ENCODE results near the gene GANC.
A peak's percentile ranks its signal among the peaks of the same experiment; 100 is the strongest.
"Not testable (repeated sequence)": the region's sequence is repeated elsewhere in the genome, so short reads cannot be mapped to it uniquely, and the experiment has no call there.

Gene GANC, protein sequence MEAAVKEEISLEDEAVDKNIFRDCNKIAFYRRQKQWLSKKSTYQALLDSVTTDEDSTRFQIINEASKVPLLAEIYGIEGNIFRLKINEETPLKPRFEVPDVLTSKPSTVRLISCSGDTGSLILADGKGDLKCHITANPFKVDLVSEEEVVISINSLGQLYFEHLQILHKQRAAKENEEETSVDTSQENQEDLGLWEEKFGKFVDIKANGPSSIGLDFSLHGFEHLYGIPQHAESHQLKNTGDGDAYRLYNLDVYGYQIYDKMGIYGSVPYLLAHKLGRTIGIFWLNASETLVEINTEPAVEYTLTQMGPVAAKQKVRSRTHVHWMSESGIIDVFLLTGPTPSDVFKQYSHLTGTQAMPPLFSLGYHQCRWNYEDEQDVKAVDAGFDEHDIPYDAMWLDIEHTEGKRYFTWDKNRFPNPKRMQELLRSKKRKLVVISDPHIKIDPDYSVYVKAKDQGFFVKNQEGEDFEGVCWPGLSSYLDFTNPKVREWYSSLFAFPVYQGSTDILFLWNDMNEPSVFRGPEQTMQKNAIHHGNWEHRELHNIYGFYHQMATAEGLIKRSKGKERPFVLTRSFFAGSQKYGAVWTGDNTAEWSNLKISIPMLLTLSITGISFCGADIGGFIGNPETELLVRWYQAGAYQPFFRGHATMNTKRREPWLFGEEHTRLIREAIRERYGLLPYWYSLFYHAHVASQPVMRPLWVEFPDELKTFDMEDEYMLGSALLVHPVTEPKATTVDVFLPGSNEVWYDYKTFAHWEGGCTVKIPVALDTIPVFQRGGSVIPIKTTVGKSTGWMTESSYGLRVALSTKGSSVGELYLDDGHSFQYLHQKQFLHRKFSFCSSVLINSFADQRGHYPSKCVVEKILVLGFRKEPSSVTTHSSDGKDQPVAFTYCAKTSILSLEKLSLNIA (N-terminal part only)

GRCh38 chr15:42272939-42273899, at the start of gene GANC, which contains the start of gene TMEM87A:
GANC (plus strand) TSS chr15:42273201; CDS start chr15:42274482, 1,281 bp downstream.
TMEM87A (minus strand) TSS chr15:42273433; CDS start chr15:42273398, 35 bp downstream.
- Histone ChIP-seq H3K27ac (peak within 1 kb of the TSS; percentile 96), H3K4me3 (ENCODE audit: low read depth, low read length) (peak within 1 kb of the TSS; percentile 64), H3K36me3 (peaks cover 11% of the 10 kb centered on the region), H3K27me3 (ENCODE audit: insufficient read depth, low read depth, severe bottlenecking) (no peaks in the 10 kb centered on the region), H3K9me3 (ENCODE audit: severe bottlenecking) (no peaks in the 10 kb centered on the region)
- DNase-seq, result peak; percentile 98
- TF ChIP-seq, protein P1, sequence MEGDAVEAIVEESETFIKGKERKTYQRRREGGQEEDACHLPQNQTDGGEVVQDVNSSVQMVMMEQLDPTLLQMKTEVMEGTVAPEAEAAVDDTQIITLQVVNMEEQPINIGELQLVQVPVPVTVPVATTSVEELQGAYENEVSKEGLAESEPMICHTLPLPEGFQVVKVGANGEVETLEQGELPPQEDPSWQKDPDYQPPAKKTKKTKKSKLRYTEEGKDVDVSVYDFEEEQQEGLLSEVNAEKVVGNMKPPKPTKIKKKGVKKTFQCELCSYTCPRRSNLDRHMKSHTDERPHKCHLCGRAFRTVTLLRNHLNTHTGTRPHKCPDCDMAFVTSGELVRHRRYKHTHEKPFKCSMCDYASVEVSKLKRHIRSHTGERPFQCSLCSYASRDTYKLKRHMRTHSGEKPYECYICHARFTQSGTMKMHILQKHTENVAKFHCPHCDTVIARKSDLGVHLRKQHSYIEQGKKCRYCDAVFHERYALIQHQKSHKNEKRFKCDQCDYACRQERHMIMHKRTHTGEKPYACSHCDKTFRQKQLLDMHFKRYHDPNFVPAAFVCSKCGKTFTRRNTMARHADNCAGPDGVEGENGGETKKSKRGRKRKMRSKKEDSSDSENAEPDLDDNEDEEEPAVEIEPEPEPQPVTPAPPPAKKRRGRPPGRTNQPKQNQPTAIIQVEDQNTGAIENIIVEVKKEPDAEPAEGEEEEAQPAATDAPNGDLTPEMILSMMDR (IDR thresholded peaks at IDR 0.05; ENCODE audit: low read depth, low read length), result no peak

DNA sequence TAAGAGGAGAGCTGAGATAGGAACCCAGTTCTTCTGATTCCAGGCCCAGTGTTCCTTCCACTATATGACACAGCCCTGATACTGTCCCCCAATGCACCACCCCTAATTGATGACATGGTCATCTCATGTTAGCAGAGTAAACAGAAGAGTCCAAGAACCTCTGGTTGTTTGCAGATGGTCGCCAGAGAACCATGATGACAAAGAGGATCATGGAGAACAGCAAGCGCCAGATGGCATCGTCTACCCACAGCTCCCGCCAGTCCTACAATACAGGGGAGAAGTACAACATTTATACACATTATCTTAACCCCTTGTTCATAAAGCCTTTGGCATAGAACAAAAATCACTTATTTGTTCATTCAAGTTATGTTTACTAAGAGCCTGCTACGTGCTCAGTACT, 46.4 kb upstream of the GANC start:
- Histone ChIP-seq H3K9me3 (ENCODE audit: severe bottlenecking) (no peaks in the 10 kb centered on the region), H3K4me3 (ENCODE audit: low read depth, low read length) (no peak overlapping the region), H3K36me3 (peaks cover 51% of the 10 kb centered on the region), H3K27me3 (ENCODE audit: insufficient read depth, low read depth, severe bottlenecking) (no peaks in the 10 kb centered on the region), H3K27ac (peak overlapping the region; percentile 55)
- DNase-seq, result peak; percentile 43
- TF ChIP-seq, protein P1 (IDR thresholded peaks at IDR 0.05; ENCODE audit: low read depth, low read length), result 0 out of 2 replicates have a peak, but pooled peaks have one; percentile 13

DNA sequence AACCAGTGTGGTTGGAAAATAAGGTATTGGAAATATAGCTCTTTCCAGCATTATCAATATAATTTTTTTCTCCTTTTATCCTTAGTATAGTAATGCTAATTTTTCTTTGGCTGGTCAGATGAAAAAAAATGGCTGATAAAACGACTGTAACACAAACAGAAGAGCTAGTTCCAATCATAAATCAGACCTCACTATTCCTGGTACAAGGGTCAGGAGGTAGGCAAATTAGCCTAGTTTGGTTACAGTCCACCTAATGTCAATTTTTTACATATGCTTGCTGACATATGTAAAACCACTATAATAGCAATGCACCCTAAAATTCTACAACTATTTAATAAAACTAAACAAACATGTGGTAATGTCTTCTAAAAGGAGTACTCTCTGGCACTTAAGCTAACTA, 45.0 kb upstream of the GANC start:
- Histone ChIP-seq H3K4me3 (ENCODE audit: low read depth, low read length) (no peak overlapping the region), H3K27ac (no peak overlapping the region), H3K9me3 (ENCODE audit: severe bottlenecking) (no peaks in the 10 kb centered on the region), H3K27me3 (ENCODE audit: insufficient read depth, low read depth, severe bottlenecking) (no peaks in the 10 kb centered on the region), H3K36me3 (peaks cover 56% of the 10 kb centered on the region)
- DNase-seq, result no peak
- TF ChIP-seq, protein P1 (IDR thresholded peaks at IDR 0.05; ENCODE audit: low read depth, low read length), result no peak

DNA sequence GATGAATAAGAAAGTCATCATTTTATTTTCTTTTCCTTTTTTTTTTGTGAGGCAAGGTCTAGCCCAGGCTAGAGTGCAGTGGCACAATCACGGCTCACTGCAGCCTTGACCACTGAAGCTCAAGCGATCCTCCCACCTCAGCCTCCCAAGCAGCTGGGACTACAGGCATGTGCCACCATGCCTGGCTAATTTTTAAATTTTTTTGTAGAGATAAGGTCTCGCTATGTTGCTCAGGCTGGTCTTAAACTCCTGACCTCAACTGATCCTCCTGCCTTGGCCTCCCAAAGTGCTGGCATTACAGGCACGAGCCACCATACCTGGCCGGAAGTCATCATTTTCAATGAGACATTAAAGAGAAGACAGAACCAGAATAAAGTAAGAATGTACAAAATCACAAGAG, 44.0 kb upstream of the GANC start:
- not testable (repeated sequence) for H3K27me3 ChIP-seq (ENCODE audit: insufficient read depth, low read depth, severe bottlenecking); H3K4me3 ChIP-seq (ENCODE audit: low read depth, low read length); H3K27ac ChIP-seq; DNase-seq; H3K9me3 ChIP-seq (ENCODE audit: severe bottlenecking)
- peaks cover 62% of the 10 kb centered on the region for H3K36me3 ChIP-seq

- H3K4me3 ChIP-seq (ENCODE audit: low read depth, low read length), result no peak overlapping the region
- no peak overlapping the region for H3K27ac ChIP-seq
- no peaks in the 10 kb centered on the region for H3K9me3 ChIP-seq (ENCODE audit: severe bottlenecking)
- peaks cover 57% of the 10 kb centered on the region for H3K36me3 ChIP-seq
- DNase-seq, result no peak
- TF ChIP-seq, protein P1 (IDR thresholded peaks at IDR 0.05; ENCODE audit: low read depth, low read length), result no peak
- no peaks in the 10 kb centered on the region for H3K27me3 ChIP-seq (ENCODE audit: insufficient read depth, low read depth, severe bottlenecking)
These were observed 41.9 kb upstream of the GANC start for GRCh38 chr15:42231088-42231487.
